Measurements from ENCODE around the gene RPH3AL. TPM values are rescaled to one million over a fixed set of nuclear protein-coding genes. Genes with fewer than 3 reads are reported as not detected.
A peak's percentile ranks its signal among the peaks of the same experiment; 100 is the strongest.

Gene RPH3AL
- polyA plus RNA-seq, 1 experiment: 4.0 TPM

DNA sequence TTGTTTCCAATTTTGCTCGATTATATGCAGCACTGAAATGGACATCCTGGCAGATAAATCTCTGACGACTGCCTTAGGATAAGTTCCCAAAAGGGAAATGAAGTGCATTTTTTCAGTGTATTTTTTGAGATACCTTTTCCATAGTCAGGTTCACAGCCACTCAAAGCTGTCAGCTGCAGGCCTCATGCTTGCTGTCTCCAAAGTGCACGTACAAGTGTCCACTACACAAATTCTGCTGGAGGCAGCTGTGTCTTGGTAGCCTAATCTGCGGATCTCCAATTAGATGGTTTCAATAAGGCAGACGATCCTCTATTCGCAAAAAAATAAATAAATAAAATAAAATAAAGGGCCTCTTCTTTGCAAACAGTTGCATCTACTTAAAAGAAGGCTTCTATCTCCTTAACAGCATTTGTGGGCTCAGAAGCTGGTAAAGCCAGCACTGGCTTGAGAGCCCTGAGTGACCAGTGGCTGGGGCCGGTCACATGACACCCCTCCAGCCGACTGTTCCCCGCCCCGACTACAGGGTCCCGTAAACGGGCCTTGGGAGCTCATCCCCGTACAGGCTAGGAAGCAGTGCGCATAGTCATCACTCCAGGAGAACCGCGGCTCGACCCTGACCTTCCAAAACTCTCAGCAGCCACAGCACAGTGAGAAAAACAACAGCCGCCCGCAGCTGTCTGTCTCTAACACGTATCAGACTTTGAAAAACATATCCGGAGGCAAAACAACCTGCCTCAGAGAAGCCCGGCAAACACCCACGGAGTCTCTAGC, 18.8 kb downstream of the RPH3AL start:
- H3K4me3 ChIP-seq (ENCODE audit: low read depth, low read length): no peak overlapping the region
- ChIA-PET CTCF (interaction anchor here (0.6 kb wide), 1 partner anchor 612 kb away, joined by 4 read pairs; no protein-coding TSS in a partner anchor), POLR2A (no interaction called here)
- H3K36me3 ChIP-seq (ENCODE audit: control insufficient read depth, insufficient read depth, low read length): no peaks in the 10 kb centered on the region; the same call in 1 of the 2 replicates
- H3K27me3 ChIP-seq (ENCODE audit: control insufficient read depth, insufficient read depth, low read length): 0 out of 2 replicates have a peak, but pooled peaks cover 1% of the 10 kb centered on the region
- TF ChIP-seq, protein P1, sequence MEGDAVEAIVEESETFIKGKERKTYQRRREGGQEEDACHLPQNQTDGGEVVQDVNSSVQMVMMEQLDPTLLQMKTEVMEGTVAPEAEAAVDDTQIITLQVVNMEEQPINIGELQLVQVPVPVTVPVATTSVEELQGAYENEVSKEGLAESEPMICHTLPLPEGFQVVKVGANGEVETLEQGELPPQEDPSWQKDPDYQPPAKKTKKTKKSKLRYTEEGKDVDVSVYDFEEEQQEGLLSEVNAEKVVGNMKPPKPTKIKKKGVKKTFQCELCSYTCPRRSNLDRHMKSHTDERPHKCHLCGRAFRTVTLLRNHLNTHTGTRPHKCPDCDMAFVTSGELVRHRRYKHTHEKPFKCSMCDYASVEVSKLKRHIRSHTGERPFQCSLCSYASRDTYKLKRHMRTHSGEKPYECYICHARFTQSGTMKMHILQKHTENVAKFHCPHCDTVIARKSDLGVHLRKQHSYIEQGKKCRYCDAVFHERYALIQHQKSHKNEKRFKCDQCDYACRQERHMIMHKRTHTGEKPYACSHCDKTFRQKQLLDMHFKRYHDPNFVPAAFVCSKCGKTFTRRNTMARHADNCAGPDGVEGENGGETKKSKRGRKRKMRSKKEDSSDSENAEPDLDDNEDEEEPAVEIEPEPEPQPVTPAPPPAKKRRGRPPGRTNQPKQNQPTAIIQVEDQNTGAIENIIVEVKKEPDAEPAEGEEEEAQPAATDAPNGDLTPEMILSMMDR (IDR thresholded peaks at IDR 0.05; ENCODE audit: insufficient read depth, low read depth, low read length): no peak
- no peak for DNase-seq (ENCODE audit: low read depth)

DNA sequence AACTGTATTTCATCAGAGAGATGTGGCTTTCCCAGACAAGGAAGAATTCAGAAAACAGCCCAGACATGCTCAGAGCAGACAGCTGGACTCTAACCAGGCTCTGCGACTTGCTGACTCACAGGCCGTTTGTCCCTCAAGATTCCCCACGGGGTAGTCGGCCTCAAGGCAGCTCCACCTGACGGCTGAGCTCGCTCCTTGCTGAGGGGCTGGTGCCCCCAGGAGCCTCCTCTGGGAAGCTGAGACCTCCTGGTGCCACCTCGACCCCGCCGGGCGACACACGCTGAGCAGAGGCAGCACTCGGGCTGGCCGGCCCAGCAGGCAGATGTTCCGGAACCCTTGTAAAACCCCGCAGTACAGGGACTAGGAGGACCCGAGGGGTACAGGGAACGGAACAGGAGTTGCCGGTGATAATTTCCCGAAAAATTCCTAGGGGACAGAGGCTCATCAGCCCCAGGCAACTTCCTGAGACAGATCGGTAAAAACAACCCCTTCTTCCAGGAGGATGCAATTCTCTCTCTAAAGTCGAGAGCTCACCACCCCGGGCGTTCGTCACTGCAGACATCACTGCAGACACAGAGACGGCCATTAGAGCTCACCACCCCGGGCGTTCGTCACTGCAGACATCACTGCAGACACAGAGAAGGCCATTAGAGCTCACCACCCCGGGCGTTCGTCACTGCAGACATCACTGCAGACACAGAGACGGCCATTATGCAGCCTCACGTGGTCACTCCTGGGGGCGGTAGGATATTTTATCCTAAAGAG, 19.9 kb downstream of the RPH3AL start:
- ChIA-PET POLR2A (no interaction called here), CTCF (no interaction called here)
- no peak overlapping the region for H3K4me3 ChIP-seq (ENCODE audit: low read depth, low read length)
- TF ChIP-seq, protein P1 (IDR thresholded peaks at IDR 0.05; ENCODE audit: insufficient read depth, low read depth, low read length): no peak
- H3K27me3 ChIP-seq (ENCODE audit: control insufficient read depth, insufficient read depth, low read length): 0 out of 2 replicates have a peak, but pooled peaks cover 1% of the 10 kb centered on the region
- DNase-seq (ENCODE audit: low read depth): peak; percentile 43
- H3K36me3 ChIP-seq (ENCODE audit: control insufficient read depth, insufficient read depth, low read length): no peaks in the 10 kb centered on the region; the same call in 1 of the 2 replicates

DNA sequence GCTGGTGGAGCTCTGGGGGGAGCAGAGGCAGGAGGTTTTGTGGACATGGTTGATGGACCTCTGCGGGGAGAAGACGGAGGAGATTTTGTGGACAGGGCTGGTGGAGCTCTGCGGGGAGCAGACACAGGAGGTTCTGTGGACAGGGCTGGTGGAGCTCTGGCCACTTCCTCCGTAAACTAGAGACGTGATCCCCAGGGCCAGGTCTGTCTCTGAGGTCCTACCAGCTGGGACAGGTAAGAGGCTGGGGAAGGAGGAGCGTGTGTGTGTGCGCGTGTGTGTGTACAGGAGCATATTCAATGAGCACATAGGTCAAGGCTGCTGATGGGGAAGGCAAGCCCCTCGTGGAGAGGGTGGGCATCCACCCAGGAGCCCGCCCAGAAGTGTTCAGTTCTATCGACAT, 20.6 kb downstream of the RPH3AL start:
- POLR2A ChIA-PET: no interaction called here
- no peak for DNase-seq (ENCODE audit: low read depth)

DNA sequence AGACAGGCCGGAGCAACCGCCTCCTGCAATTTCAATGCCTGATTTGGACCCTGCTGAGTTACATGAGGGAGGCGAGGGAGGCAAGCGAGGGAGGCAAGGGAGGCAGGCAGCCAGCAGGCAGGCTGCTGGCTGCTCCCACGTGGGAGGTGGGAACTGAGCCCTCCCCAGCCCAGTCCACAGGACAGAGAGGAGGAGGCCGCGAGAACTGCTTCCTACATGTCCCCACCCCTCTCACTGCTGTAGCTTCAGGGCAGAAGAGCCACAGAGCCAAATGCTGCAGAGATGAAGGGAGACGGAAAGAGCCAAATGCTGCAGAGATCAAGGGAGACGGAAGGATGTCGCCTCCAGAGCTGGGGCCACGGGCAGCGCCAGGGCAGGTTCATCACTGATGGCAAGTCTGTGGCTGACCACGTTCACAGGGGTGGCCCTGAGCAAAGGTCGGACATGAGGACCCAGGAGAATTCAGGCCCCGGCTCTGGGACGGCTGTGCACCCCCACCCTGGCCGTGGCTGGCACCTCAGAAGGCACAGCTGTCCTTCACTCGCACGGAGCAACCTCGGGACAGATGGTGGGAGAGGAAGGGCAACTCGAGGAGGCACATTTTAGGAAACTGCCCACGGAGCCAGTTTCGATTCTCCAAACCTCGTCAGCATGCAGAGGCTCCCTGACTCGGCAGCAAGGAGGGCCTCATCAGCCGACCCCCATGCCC, 21.5 kb downstream of the RPH3AL start:
- no peak for DNase-seq (ENCODE audit: low read depth)
- Histone ChIP-seq H3K27me3 (ENCODE audit: control insufficient read depth, insufficient read depth, low read length) (no peaks in the 10 kb centered on the region), H3K4me3 (ENCODE audit: low read depth, low read length) (no peak overlapping the region), H3K36me3 (ENCODE audit: control insufficient read depth, insufficient read depth, low read length) (no peaks in the 10 kb centered on the region; the same call in 1 of the 2 replicates)
- ChIA-PET CTCF (no interaction called here), POLR2A (no interaction called here)
- TF ChIP-seq, protein P1 (IDR thresholded peaks at IDR 0.05; ENCODE audit: insufficient read depth, low read depth, low read length): no peak

More for the DNA sequence above, 20.6 kb downstream of the RPH3AL start:
- TF ChIP-seq, protein P1 (IDR thresholded peaks at IDR 0.05; ENCODE audit: insufficient read depth, low read depth, low read length): no peak
- no peak overlapping the region for H3K4me3 ChIP-seq (ENCODE audit: low read depth, low read length)
- 0 out of 2 replicates have a peak, but pooled peaks cover 1% of the 10 kb centered on the region for H3K27me3 ChIP-seq (ENCODE audit: control insufficient read depth, insufficient read depth, low read length)
- no peaks in the 10 kb centered on the region; the same call in 1 of the 2 replicates for H3K36me3 ChIP-seq (ENCODE audit: control insufficient read depth, insufficient read depth, low read length)
- CTCF ChIA-PET: interaction anchor here (0.5 kb wide), 1 partner anchor 38 kb away, joined by 3 read pairs; no protein-coding TSS in a partner anchor
